Neural progenitor cell (in vitro differentiated cells): ENCODE data around the gene HCK.

Experiments used
- CTCF ChIP-seq: fragments of 200-600 bp; sonication (generic); IDR thresholded peaks from 2 replicates; pipeline ENCODE4 v1.5.1; 2017; ENCODE audit warnings: antibody characterized with exemption, mild to moderate bottlenecking
- EZH2 ChIP-seq: fragments of 200-600 bp; sonication (generic); IDR thresholded peaks from 2 replicates; pipeline ENCODE4 v1.6.1; 2017; ENCODE audit warnings: antibody characterized with exemption, mild to moderate bottlenecking, moderate library complexity

- no peak for TF ChIP-seq CTCF
- TF ChIP-seq EZH2 = no peak
Measured at GRCh38 chr20:32067234-32067821, 15.3 kb downstream of the HCK start.
